Measurements from ENCODE around the gene PARP6. TPM values are rescaled to one million over a fixed set of nuclear protein-coding genes. Genes with fewer than 3 reads are reported as not detected.
A peak's percentile ranks its signal among the peaks of the same experiment; 100 is the strongest.

PARP6 gene
- total RNA-seq, 4 donors from 2014 or later = 59.2 to 76.8 (median 65.1) TPM

DNA sequence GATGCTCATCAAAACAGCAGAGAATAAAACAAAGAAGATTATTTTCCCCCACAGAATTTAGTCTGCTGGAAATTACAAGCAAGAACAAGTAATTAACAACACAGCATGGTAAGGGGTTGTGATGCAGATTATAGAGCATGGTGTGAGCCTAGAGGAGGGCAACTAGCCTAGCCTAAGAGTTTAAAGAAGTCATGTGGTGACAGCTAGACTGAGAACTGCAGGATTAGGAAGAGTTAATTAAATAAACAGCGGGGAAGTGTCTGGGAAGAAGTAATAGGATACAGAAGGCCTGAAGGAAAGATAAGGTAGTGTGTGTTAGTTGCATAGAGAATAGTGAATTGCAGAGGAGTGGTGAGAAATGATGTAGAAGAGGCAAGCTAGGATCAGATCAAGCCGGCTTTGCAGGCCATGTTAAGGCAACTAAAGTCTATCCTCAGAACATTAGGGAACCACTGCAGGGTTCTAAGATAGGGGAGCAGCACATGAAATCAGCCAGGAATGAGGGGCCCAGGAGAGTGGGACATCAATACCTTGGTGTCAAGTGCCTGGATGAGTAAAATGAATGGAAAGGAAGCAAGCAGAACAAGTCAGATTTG, 29.5 kb downstream of the PARP6 start:
- peaks cover 0 to 85% (median 6%) of the 10 kb centered on the region in 3 donors for H3K36me3 ChIP-seq
- 52 to 55% methylated on average over 2 of the region's 2 CpGs for WGBS, 2 donors

DNA sequence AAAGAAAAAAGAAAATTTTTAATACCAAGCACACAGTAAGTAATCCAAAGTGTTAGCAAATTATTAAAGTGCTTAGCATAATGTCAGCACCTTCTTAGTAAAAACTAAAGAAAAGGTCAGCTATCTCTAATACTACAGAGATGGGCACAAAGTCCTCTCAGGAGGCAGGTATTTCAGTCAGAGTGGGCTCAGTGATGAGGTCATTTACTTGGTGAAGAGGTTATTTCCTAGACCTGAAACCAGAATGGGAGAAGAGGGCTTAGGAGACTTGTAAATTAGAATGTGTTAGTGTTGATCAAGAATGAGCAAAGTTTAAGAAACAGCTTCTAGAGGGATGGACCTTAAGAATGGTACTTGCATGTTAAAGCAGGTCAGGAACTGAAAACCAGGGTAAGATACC, 32.7 kb downstream of the PARP6 start:
- no peaks in the 10 kb centered on the region for H3K9me3 ChIP-seq
- TF ChIP-seq POLR2A (IDR thresholded peaks at IDR 0.05) (no peak), EP300 (IDR thresholded peaks at IDR 0.05) (no peak)
- TF ChIP-seq, protein P1, sequence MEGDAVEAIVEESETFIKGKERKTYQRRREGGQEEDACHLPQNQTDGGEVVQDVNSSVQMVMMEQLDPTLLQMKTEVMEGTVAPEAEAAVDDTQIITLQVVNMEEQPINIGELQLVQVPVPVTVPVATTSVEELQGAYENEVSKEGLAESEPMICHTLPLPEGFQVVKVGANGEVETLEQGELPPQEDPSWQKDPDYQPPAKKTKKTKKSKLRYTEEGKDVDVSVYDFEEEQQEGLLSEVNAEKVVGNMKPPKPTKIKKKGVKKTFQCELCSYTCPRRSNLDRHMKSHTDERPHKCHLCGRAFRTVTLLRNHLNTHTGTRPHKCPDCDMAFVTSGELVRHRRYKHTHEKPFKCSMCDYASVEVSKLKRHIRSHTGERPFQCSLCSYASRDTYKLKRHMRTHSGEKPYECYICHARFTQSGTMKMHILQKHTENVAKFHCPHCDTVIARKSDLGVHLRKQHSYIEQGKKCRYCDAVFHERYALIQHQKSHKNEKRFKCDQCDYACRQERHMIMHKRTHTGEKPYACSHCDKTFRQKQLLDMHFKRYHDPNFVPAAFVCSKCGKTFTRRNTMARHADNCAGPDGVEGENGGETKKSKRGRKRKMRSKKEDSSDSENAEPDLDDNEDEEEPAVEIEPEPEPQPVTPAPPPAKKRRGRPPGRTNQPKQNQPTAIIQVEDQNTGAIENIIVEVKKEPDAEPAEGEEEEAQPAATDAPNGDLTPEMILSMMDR (IDR thresholded peaks at IDR 0.05) = no peak
- H3K27ac ChIP-seq = no peak overlapping the region
- peaks cover 0 to 19% (median 9%) of the 10 kb centered on the region in 4 donors for H3K4me1 ChIP-seq
- no peaks in the 10 kb centered on the region for H3K27me3 ChIP-seq
- DNase-seq (ENCODE audit: low spot score in 2 of 2) = no peak
- H3K36me3 ChIP-seq = peaks cover 0 to 52% (median 3%) of the 10 kb centered on the region in 3 donors
- H3K4me3 ChIP-seq = no peak overlapping the region

More for the DNA sequence above, 29.5 kb downstream of the PARP6 start:
- Histone ChIP-seq H3K27ac (no peak overlapping the region), H3K4me3 (no peak overlapping the region), H3K4me1 (peaks cover 0 to 3% (median 1%) of the 10 kb centered on the region in 4 donors), H3K9me3 (no peaks in the 10 kb centered on the region), H3K27me3 (no peaks in the 10 kb centered on the region)
- no peak for DNase-seq (ENCODE audit: low spot score in 2 of 2)
- TF ChIP-seq POLR2A (IDR thresholded peaks at IDR 0.05) = no peak
- TF ChIP-seq EP300 (IDR thresholded peaks at IDR 0.05) = no peak
- TF ChIP-seq, protein P1 (IDR thresholded peaks at IDR 0.05) = no peak

DNA sequence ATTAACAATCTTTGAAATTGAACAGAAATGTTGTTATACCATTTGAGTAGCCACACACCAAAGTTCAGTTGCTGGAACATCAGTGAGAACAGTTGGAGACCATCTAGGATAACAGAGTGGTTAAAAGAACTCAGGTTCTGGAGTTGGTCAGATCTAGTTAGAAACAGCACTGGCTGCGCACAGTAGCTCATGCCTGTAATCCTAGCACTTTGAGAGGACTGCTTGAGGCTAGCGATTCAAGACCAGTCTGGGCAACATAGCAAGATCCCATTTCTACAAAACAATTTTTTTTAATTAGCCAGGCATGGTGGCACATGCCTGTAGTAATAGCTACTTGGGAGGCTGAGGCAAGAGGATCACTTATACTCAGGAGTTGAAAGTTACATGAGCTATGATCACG, 33.8 kb downstream of the PARP6 start:
- H3K9me3 ChIP-seq = no peaks in the 10 kb centered on the region
- TF ChIP-seq, protein P1 (IDR thresholded peaks at IDR 0.05) = no peak
- TF ChIP-seq EP300 (IDR thresholded peaks at IDR 0.05) (no peak), POLR2A (IDR thresholded peaks at IDR 0.05) (no peak)
- H3K27ac ChIP-seq = peak overlapping the region in 1 of 4 donors; percentile 80
- H3K27me3 ChIP-seq = no peaks in the 10 kb centered on the region
- no peak for DNase-seq (ENCODE audit: low spot score in 2 of 2)
- WGBS, 2 donors = 97 to 98% methylated on average over 3 of the region's 3 CpGs
- no peak overlapping the region for H3K4me3 ChIP-seq
- H3K4me1 ChIP-seq = peaks cover 0 to 19% (median 9%) of the 10 kb centered on the region in 4 donors
- H3K36me3 ChIP-seq = peaks cover 0 to 42% (median 0%) of the 10 kb centered on the region in 3 donors

DNA sequence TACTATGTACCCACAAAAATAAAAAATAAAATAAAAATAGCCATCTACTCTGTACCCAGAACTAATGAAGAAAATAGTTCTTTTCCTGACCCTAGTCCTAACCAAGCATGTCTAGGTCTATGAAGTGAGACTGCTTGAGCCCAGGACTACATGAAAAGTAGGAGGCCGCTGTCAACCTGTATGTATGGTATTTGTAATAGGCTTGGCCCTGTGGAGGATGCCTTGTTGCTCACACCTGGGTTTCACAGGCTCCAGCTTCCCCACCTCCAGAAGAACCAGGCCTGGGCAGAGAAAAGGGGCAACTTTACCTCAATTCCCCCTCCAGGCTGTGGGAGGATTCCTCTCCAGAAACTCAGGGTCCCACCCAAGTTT, 34.5 kb downstream of the PARP6 start:
- Histone ChIP-seq H3K4me1 (peaks cover 0 to 21% (median 9%) of the 10 kb centered on the region in 4 donors), H3K27ac (peak overlapping the region in 3 of 4 donors; percentile 52 to 85 (median 80)), H3K4me3 (no peak overlapping the region), H3K27me3 (no peaks in the 10 kb centered on the region), H3K36me3 (peaks cover 0 to 35% (median 0%) of the 10 kb centered on the region in 3 donors), H3K9me3 (no peaks in the 10 kb centered on the region)
- WGBS, 2 donors = 87 to 100% methylated on average over 1 of the region's 1 CpG
- TF ChIP-seq POLR2A (IDR thresholded peaks at IDR 0.05) (no peak), EP300 (IDR thresholded peaks at IDR 0.05) (no peak)
- TF ChIP-seq, protein P1 (IDR thresholded peaks at IDR 0.05) = no peak
- no peak for DNase-seq (ENCODE audit: low spot score in 2 of 2)

DNA sequence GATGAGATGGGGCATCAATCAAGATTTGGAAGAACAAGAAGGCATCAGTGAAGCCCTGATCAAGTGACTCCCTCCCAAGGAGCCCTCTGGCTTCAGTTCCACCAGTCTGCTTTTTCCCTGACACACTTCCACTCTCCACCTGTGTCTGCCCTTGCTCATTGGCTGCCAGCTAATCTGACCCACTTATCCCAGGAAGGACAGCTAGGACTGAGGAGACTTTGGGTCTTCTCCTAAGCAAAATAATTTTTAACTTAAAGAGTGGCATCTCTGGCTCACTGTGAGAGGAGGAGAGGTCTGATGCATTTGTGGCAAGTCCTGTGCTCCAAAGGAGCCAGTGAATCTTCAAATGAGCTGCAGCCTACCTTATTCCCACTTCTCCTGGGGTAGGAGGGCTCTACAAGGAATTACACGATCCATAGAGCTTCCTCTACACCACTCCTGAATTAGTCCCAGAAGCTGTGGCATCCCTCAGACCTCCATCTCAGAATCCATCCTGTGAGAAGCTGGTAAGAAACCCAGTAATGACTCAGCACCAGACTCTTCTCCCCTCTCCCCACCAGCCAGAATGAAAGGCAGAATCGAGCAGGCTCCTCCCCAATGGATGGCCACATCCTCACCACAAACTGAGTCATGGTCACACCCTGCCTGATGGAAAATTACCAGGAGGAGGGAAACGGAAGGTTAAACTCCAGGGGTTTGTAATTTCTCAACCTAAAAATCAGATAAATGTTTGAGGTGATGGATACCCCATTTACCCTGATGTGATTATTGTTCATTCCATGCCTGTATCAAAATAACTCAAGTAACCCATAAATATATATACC, 35.1 kb downstream of the PARP6 start:
- peak; percentile 51 to 84 for DNase-seq (ENCODE audit: low spot score in 2 of 2)
- Histone ChIP-seq H3K4me3 (peak overlapping the region in 1 of 4 donors; percentile 14), H3K9me3 (no peaks in the 10 kb centered on the region), H3K27me3 (no peaks in the 10 kb centered on the region), H3K4me1 (peaks cover 0 to 27% (median 14%) of the 10 kb centered on the region in 4 donors), H3K27ac (peak overlapping the region in 2 of 4 donors; percentile 80 to 85), H3K36me3 (peaks cover 0 to 30% (median 0%) of the 10 kb centered on the region in 3 donors)
- TF ChIP-seq, protein P1 (IDR thresholded peaks at IDR 0.05) = no peak
- peak; percentile 52 to 66 for TF ChIP-seq EP300 (IDR thresholded peaks at IDR 0.05)
- 28 to 31% methylated on average over 3 of the region's 3 CpGs for WGBS, 2 donors
